ENCODE measurements around the gene CROCC2.

CROCC2 gene

GRCh38 chr2:240954436-240955305 is 48.5 kb downstream of the CROCC2 start:
- Histone ChIP-seq H3K9me3 (ENCODE audit: control insufficient read depth, insufficient read depth, low read length) (no peaks in the 10 kb centered on the region), H3K4me3 (ENCODE audit: low read length) (no peak overlapping the region), H3K4me1 (ENCODE audit: control insufficient read depth, insufficient read depth, low read length) (0 out of 2 replicates have a peak, but pooled peaks cover 2% of the 10 kb centered on the region), H3K27me3 (ENCODE audit: control insufficient read depth, insufficient read depth, low read length) (no peaks in the 10 kb centered on the region), H3K27ac (ENCODE audit: low read length) (no peak overlapping the region), H3K36me3 (ENCODE audit: control insufficient read depth, insufficient read depth, low read length) (no peaks in the 10 kb centered on the region)
- no peak for DNase-seq (ENCODE audit: low read depth, low spot score)
- WGBS (ENCODE audit: insufficient coverage, insufficient read length), result no CpG with 5 or more reads among the region's 15 CpGs

- no peaks in the 10 kb centered on the region for H3K27me3 ChIP-seq (ENCODE audit: control insufficient read depth, insufficient read depth, low read length)
- H3K9me3 ChIP-seq (ENCODE audit: control insufficient read depth, insufficient read depth, low read length), result no peaks in the 10 kb centered on the region
- no peak overlapping the region for H3K27ac ChIP-seq (ENCODE audit: low read length)
- H3K4me1 ChIP-seq (ENCODE audit: control insufficient read depth, insufficient read depth, low read length), result 0 out of 2 replicates have a peak, but pooled peaks cover 2% of the 10 kb centered on the region
- DNase-seq (ENCODE audit: low read depth, low spot score), result no peak
- WGBS (ENCODE audit: insufficient coverage, insufficient read length), result no CpG with 5 or more reads among the region's 17 CpGs
- H3K36me3 ChIP-seq (ENCODE audit: control insufficient read depth, insufficient read depth, low read length), result no peaks in the 10 kb centered on the region
- no peak overlapping the region for H3K4me3 ChIP-seq (ENCODE audit: low read length)
Measured at GRCh38 chr2:240955306-240956170, 49.4 kb downstream of the CROCC2 start.

GRCh38 chr2:240956171-240956934 is 50.2 kb downstream of the CROCC2 start:
- H3K4me1 ChIP-seq (ENCODE audit: control insufficient read depth, insufficient read depth, low read length), result peaks cover 5% of the 10 kb centered on the region
- no peak for DNase-seq (ENCODE audit: low read depth, low spot score)
- no peak overlapping the region for H3K4me3 ChIP-seq (ENCODE audit: low read length)
- no peaks in the 10 kb centered on the region for H3K9me3 ChIP-seq (ENCODE audit: control insufficient read depth, insufficient read depth, low read length)
- no peaks in the 10 kb centered on the region for H3K36me3 ChIP-seq (ENCODE audit: control insufficient read depth, insufficient read depth, low read length)
- no peak overlapping the region for H3K27ac ChIP-seq (ENCODE audit: low read length)
- WGBS (ENCODE audit: insufficient coverage, insufficient read length), result no CpG with 5 or more reads among the region's 16 CpGs
- no peaks in the 10 kb centered on the region for H3K27me3 ChIP-seq (ENCODE audit: control insufficient read depth, insufficient read depth, low read length)

- no peaks in the 10 kb centered on the region for H3K27me3 ChIP-seq (ENCODE audit: control insufficient read depth, insufficient read depth, low read length)
- no peaks in the 10 kb centered on the region for H3K9me3 ChIP-seq (ENCODE audit: control insufficient read depth, insufficient read depth, low read length)
- peaks cover 6% of the 10 kb centered on the region for H3K4me1 ChIP-seq (ENCODE audit: control insufficient read depth, insufficient read depth, low read length)
- H3K4me3 ChIP-seq (ENCODE audit: low read length), result no peak overlapping the region
- no peak for DNase-seq (ENCODE audit: low read depth, low spot score)
- no peak overlapping the region for H3K27ac ChIP-seq (ENCODE audit: low read length)
- H3K36me3 ChIP-seq (ENCODE audit: control insufficient read depth, insufficient read depth, low read length), result no peaks in the 10 kb centered on the region
- WGBS (ENCODE audit: insufficient coverage, insufficient read length), result no CpG with 5 or more reads among the region's 32 CpGs
Measured at GRCh38 chr2:240956935-240957655, 51.0 kb downstream of the CROCC2 start.

- no peaks in the 10 kb centered on the region for H3K9me3 ChIP-seq (ENCODE audit: control insufficient read depth, insufficient read depth, low read length)
- no peaks in the 10 kb centered on the region for H3K27me3 ChIP-seq (ENCODE audit: control insufficient read depth, insufficient read depth, low read length)
- peaks cover 6% of the 10 kb centered on the region for H3K4me1 ChIP-seq (ENCODE audit: control insufficient read depth, insufficient read depth, low read length)
- no peak overlapping the region for H3K27ac ChIP-seq (ENCODE audit: low read length)
- WGBS (ENCODE audit: insufficient coverage, insufficient read length), result no CpG with 5 or more reads among the region's 17 CpGs
- no peak overlapping the region for H3K4me3 ChIP-seq (ENCODE audit: low read length)
- DNase-seq (ENCODE audit: low read depth, low spot score), result no peak
- H3K36me3 ChIP-seq (ENCODE audit: control insufficient read depth, insufficient read depth, low read length), result no peaks in the 10 kb centered on the region
Measured at GRCh38 chr2:240957656-240958365, 51.7 kb downstream of the CROCC2 start.

GRCh38 chr2:240958366-240959213 is 52.5 kb downstream of the CROCC2 start:
- Histone ChIP-seq H3K27me3 (ENCODE audit: control insufficient read depth, insufficient read depth, low read length) (no peaks in the 10 kb centered on the region), H3K9me3 (ENCODE audit: control insufficient read depth, insufficient read depth, low read length) (no peaks in the 10 kb centered on the region), H3K4me1 (ENCODE audit: control insufficient read depth, insufficient read depth, low read length) (peaks cover 6% of the 10 kb centered on the region), H3K36me3 (ENCODE audit: control insufficient read depth, insufficient read depth, low read length) (no peaks in the 10 kb centered on the region), H3K4me3 (ENCODE audit: low read length) (no peak overlapping the region), H3K27ac (ENCODE audit: low read length) (no peak overlapping the region)
- DNase-seq (ENCODE audit: low read depth, low spot score), result no peak
- no CpG with 5 or more reads among the region's 19 CpGs for WGBS (ENCODE audit: insufficient coverage, insufficient read length)

GRCh38 chr2:240959214-240959940 is 53.2 kb downstream of the CROCC2 start:
- no peak overlapping the region for H3K4me3 ChIP-seq (ENCODE audit: low read length)
- WGBS (ENCODE audit: insufficient coverage, insufficient read length), result no CpG with 5 or more reads among the region's 15 CpGs
- no peak for DNase-seq (ENCODE audit: low read depth, low spot score)
- H3K9me3 ChIP-seq (ENCODE audit: control insufficient read depth, insufficient read depth, low read length), result no peaks in the 10 kb centered on the region
- H3K36me3 ChIP-seq (ENCODE audit: control insufficient read depth, insufficient read depth, low read length), result no peaks in the 10 kb centered on the region
- no peaks in the 10 kb centered on the region for H3K27me3 ChIP-seq (ENCODE audit: control insufficient read depth, insufficient read depth, low read length)
- peaks cover 6% of the 10 kb centered on the region for H3K4me1 ChIP-seq (ENCODE audit: control insufficient read depth, insufficient read depth, low read length)
- H3K27ac ChIP-seq (ENCODE audit: low read length), result no peak overlapping the region

GRCh38 chr2:240959941-240960308 is 53.8 kb downstream of the CROCC2 start:
- peaks cover 6% of the 10 kb centered on the region for H3K4me1 ChIP-seq (ENCODE audit: control insufficient read depth, insufficient read depth, low read length)

More at GRCh38 chr2:240959941-240960308, 53.8 kb downstream of the CROCC2 start:
- H3K27me3 ChIP-seq (ENCODE audit: control insufficient read depth, insufficient read depth, low read length), result no peaks in the 10 kb centered on the region
- H3K27ac ChIP-seq (ENCODE audit: low read length), result no peak overlapping the region
- no peaks in the 10 kb centered on the region for H3K9me3 ChIP-seq (ENCODE audit: control insufficient read depth, insufficient read depth, low read length)
- WGBS (ENCODE audit: insufficient coverage, insufficient read length), result no CpG with 5 or more reads among the region's 14 CpGs
- H3K4me3 ChIP-seq (ENCODE audit: low read length), result no peak overlapping the region
- no peak for DNase-seq (ENCODE audit: low read depth, low spot score)
- no peaks in the 10 kb centered on the region for H3K36me3 ChIP-seq (ENCODE audit: control insufficient read depth, insufficient read depth, low read length)
